CD4-positive, alpha-beta T cell treated with Interleukin-4 for 4 hours (primary cell): ENCODE data around the gene C3orf33.
"Not testable (repeated sequence)": the region's sequence is repeated elsewhere in the genome, so short reads cannot be mapped to it uniquely, and the experiment has no call there.

Experiments
- DNase-seq: peaks from one replicate; pipeline ENCODE4 v3.0.0-alpha.2; 2020

C3orf33 gene, protein sequence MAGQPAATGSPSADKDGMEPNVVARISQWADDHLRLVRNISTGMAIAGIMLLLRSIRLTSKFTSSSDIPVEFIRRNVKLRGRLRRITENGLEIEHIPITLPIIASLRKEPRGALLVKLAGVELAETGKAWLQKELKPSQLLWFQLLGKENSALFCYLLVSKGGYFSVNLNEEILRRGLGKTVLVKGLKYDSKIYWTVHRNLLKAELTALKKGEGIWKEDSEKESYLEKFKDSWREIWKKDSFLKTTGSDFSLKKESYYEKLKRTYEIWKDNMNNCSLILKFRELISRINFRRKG

DNA sequence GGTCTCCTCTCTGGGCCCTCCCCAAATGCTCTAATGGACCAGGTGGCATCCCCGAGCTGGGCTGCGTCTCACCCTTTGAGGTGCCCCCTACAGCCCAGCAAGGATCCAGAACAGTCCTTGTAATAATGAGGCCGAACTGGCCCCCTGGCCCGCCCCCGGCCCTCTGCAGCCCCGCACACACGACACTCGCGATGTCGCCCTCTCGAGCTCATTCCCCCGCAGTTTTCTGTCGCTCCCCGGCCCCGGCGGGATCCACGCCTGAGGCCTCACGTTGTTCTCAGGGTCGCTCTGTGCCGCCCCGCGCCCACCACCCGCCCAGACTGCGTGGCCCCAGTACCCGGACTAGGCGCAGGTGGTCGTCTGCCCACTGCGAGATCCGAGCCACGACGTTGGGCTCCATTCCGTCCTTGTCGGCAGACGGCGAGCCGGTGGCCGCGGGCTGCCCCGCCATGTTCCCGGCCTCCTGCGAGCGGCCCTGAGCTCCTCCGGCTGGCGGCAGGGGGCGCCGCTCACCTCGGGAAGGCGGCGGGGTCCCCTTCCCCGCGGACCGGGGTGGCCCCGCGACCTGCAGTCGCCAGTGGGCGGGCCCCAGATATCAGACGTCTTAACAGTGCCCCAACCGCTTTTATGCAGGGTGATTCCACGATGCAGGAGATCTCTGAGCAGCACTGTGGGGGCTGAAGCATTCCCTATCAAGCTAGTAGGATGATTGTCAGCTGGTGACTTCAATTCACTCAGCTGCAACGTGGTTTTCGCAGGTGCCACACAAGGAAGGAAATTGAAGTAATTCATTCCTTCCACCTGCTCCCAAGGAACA lies at the start of gene C3orf33:
TSS of gene C3orf33 (minus strand) at position 477 of the 817 bp plus-strand sequence. CDS start at position 451, 26 bp downstream.
- DNase-seq = peak; percentile 71

DNA sequence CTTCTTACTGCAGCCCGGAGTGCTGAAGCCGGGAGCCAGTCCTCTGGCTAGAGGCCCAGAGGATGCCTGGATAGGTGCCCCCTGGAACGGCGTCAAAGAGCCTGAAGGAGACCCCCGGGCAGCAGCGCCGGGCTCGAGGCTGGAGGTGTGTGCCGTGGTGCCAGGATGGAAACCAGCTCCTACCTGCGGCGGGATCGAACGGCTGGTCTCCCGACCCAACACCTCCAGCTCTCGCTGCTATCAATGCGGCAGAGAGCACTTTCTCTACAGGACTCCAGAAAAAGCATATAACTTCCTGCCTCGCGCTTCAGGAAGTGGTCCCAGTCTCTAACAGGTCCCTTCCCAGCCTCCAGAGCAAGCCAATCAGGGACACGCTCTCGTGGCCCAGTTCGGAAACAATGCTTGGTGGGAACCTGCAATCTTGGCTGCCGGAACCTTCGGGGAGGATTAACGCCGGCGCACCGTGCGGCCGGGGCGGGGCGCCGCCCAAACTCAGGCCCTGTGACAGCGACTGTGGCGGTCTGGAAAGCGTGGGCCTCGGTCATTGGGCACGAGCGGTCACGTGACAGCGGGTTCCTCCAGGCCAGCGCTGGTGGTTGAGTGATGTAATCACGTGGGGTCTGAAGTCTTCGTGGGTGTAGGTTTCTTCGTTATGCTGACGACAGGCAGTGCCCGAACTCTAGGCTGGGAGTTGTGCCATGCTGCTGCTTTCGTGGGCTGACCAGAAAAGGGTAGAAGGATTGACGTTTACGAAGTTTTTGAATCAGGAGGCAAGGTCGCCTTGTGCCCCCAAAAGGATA lies 48.3 kb upstream of the C3orf33 start, which contains the start of gene SLC33A1:
TSS of gene SLC33A1 (minus strand) at position 287 of the 800 bp plus-strand sequence. CDS start 430 bp downstream, outside the sequence.
- peak; percentile 99 for DNase-seq

DNA sequence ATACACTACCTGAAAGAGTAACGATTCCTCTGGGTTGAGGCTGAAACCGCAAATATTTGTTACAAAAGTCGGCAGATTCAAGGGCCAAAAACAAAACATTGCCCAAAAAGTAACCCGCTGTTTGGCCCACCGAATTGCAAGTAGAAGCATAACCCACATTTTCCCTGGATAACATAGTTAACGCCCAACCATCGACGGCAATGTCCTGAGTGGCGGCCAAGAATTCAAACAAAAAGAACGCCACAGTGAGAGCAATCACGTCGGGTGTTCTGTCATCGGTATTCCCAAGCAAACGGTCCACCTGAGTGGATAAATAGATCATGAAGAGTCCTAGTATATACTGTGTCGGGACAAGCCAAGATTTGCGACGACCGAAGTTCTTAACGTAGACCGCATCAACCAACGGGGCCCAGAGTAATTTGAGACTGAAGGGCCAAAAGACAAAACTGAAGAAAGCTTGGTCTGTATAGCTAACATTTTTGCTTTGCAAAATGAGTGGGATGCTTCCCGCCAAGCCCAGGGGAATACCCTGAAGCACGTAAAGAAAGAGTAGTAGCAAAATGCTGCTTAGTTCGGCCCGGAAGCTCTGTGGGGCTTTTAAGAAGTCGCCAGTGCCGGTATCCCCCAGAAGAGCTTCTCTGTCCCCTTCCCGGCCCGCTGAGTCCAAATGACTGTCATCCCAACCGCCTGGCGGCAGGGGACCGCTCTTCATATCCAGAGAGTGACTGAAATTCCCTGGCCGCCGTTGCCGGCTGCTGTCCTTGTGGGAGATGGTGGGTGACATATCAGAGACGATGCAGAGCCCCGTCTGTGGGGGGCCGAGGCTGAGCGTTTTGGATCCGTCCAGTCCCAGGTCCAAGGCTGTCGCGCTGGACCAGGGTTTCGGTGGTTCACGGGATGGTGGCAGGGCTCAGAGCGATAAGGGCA lies 47.4 kb upstream of the C3orf33 start:
- peak; percentile 14 for DNase-seq

DNA sequence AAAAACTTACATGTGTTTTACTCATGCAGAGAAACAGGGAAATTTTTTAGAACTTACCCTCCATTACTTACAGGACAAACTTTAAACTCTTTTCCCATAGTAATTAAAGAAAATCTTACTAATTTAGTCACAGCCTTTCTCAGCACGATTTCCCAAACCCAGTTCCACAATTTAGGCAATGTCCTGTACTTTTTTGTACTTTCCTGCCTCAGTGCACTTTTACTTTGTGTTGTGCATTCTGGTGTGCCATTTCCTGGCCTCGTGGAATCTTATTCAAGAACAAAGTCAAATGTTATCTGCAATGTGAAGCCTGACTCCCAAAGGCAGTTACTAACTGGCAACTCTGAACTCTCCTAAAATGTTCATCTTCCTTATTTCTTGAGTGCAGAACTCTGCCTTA lies 46.3 kb upstream of the C3orf33 start:
- no peak for DNase-seq

DNA sequence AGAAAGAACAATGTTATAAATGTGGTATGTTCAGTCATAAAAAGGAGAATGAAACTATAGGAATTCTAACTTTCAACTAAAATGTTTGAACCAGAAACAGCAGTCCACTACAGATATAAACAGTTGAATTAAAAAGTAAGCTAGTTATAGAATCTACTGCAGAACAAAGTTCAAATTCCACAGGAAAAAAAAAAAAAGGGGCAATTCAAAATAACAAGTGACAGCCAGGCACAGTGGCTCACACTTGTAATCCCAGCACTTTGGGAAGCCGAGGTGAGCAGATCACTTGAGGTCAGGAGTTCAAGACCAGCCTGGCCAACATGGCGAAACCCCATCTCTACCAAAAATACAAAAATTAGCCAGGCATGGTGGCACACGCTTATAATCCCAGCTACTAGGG lies 43.3 kb upstream of the C3orf33 start:
- DNase-seq = not testable (repeated sequence)

DNA sequence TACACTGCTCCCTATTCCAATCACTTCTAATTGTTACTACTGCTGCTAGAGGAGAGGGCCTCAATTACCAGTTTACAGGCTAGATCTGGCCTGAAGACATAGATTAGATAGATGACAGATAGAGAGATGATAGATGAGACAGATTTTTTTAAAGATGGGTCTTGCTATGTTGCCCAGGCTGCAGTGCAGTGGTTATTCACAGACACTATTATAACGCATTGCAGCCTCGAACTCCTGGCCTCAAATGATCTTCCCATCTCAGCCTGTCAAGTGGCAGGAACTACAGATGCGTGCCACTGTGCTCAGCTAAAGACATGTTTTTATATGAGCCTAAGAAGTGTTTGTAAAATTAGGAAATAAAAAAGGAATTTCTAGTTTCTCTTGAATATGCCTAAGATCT lies 41.9 kb upstream of the C3orf33 start:
- no peak for DNase-seq

DNA sequence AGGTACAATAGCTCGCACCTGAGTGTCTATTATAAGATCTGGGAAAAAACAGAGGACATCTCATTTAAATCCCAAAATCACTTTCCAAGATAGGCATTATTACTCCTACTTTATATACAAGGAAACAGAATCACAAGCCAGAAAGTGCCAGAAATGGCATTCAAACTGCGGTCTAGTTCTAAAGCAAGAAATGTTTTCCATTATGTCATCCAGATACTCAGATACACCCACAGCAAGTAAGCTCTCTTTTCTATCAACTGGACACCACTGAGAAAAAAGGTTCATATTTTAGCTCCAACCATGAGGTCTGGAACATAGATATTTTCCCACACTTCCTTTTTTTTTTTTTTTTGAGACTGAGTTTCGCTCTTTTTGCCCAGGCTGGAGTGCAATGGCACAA lies 40.0 kb upstream of the C3orf33 start:
- no peak for DNase-seq

DNA sequence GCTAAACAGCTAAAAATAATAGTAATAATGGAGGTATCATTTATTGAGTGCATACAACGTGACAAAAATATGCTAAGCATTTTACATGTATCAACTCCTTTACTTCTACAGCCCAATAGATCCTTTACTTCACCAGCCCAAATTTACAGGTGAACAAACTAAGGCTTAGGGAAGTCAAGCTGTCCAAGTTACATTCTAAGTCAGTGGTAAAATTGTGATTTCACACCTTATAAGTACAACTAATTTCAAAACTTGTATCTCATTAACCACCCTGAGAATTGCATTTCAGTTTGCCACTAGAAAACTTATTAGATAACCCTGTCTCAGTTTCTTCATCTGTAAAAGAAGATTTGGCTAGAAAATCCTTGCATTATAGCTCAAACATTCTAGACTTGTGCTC lies 37.5 kb upstream of the C3orf33 start:
- no peak for DNase-seq

DNA sequence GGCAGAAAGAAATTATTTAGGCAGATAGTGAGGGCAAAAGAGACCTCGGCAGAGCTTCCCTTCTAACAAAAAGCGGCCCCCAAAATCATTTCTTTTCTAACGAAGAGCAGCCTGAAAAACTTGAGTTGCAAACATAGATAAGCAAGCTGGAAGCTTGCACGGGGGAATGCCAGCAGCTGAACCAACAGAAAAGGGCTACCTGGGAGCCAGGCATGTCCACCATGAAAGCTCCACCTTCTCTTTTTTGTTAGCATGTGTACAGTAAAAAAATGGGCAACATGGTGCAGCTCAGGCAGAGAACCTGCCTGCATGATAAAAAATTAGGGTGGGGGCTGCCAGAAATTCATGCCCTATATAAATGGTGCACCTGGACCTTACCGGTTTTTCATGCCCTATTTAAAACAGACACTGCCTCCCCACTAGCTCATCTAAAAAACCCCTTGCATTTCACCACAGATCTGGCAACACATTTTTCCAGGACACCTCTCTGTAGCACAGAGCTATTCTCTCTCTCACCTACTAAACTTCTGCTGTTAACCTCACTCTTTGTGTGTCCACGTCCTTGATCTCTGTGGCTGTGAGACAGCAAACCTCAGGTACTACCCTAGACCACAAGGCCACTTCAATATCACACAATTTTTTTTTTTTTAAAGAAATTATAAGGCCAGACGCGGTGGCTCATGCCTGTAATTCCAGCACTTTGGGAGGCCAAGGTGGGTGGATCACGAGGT lies 29.4 kb upstream of the C3orf33 start:
- DNase-seq = no peak

DNA sequence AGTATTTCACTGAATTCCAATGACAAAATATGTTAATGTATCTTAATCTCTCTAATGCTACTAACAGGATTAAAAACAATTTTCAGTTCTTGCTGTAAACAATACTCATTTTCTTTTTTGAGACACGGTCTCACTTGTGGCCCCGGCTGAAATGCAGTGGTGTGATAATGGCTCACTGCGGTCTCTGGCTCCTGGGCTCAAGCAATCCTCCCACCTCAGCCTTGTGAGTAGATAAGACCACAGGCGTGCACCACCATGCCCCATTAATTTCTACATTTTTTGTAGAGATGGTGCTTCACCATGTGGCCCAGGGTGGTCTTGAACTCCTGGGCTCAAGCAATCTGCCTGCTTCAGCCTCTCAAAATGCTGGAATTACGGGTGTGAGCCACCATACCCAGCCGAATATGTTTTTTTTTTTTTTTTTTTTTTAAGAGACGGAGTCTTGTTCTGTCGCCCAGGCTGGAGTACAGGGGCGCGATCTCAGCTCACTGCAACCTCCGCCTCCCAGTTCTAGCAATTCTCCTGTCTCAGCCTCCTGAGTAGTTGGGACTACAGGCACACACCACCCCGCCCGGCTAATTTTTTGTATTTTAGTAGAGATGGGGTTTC lies 22.5 kb upstream of the C3orf33 start:
- not testable (repeated sequence) for DNase-seq

DNA sequence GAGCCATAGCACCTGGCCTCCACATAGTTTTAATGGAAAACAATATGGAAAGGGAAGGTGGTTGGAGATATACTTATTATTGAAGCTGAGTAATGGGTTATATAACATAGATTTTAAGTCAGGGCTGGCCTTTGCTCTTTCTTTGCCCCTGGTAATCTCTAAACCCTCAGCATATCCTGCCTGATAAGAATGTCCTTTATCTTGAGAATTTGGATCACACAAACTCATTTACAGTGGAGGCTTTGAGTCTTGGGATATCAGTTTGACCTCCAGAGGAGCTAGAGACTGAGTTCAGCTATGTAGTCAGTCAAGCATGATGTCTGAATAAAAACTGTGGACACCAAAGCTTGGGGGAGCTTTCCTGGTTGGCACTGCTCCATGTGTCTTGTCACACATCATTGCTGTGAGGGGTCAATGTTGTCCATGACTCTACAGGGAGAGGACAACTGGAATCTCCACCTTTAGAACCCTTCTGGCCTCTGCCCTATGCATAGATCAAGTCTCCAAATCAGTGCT lies 9.0 kb upstream of the C3orf33 start:
- no peak for DNase-seq

DNA sequence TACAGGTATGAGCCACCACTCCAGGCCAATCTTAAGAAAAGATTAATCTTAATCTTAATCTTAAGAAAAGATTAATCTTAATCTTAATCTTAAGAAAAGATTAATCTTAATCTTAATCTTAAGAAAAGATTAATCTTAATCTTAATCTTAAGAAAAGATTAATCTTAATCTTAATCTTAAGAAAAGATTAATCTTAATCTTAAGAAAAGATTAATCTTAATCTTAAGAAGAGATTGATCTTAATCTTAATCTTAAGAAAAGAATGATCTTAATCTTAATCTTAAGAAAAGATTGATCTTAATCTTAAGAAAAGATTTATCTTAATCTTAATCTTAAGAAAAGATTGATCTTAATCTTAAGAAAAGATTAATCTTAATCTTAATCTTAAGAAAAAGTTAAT lies 7.1 kb upstream of the C3orf33 start:
- not testable (repeated sequence) for DNase-seq

DNA sequence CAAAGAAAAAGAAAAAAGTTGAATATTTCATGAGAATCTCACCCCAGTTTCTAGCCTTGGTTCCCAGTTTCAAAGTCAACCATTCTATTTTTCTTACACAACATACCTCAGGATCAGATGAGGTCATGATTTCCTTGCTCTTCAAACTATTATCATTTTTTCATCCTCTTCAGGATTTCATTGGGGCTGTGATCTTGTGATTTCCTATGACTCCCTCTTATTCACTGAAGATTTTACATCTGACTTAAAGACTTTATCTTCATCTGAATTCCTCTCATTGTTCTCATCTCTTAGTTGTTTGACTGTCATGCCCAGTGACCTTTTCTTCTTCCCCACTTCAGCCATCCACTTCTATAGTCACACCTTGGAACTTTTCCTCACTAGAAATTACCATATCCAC lies 3.1 kb upstream of the C3orf33 start:
- no peak for DNase-seq

DNA sequence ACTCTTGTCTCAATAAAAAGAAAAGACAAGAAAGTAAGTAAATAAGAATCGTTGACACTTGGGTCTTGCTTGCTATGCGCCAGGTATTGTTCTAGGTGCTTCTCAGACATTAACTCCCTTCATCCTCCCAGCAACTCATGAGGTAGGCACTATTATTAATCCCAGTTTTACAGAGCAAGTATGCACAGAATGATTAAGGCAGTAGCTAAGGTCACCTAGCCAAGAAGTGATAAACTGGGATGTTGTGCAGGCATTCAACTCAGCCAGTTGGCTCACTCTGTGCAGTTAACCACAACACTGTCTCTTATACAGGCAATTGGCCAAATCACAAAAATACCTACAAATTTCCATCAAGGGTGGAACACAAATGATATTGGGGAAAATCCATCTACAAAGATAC lies 1.7 kb upstream of the C3orf33 start:
- no peak for DNase-seq

DNA sequence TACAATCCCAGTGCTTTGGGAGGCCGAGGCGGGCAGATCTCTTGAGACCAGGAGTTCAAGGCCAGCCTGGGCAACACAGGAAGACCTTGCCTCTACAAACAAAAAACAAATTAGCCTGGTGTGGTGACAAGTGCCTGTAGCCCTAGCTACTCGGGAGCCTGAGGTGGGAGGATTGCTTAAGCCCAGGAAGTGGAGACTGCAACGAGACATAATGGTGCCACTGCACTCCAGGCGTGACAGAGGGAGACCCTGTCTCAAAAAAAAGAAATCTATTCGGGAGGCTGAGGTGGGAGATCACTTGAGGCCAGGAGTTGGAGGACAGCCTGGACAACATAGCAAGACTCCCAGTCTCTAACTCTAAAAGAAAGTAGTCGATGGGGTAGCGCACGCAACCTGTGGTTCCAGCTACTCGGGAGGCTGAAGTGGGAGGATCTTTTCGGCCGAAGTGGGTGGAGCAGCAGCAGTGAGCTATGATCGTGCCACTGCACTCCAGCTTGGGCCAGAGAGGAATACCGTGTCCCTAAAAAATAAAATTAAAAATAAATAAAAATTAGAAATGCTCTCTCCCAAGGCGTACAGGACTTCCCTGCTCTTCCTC lies 775 bp downstream of the C3orf33 start:
- peak; percentile 15 for DNase-seq

DNA sequence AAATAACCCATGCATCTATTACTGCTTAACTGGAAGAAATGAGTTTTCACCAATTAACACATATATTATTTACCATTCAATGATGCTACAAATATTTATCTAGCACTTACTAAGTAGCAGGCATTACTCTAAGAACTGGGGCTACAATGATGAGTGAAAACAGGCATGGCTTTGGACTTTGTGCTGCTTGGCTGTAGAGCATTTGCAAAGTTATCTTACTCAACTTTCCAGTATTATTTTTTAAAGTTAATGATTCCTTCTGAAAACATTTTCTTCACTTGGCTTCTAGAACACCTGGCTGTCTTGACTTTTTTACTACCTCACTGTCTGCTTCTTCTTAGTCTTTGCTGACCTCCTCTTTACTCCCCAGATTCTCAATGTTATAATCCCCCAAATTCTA lies 1.8 kb downstream of the C3orf33 start:
- DNase-seq = no peak

DNA sequence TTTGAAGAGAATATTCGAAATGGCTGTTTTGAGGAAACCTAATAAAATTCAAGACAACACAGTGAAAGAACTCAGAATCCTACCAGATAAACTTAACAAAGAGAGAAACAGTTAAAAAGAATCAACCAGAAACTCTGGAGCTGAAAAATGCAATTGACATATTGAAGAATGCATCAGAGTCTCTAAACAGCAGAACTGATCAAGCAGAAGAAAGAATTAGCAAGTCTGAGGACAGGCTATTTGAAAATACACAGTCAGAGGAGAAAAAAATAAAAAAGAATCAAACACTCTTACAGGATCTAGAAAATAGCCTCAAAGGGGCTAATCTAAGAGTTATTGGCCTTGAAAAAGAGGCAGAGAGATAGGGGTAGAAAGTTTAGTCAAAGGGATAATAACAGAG lies 13.5 kb downstream of the C3orf33 start:
- DNase-seq = no peak

DNA sequence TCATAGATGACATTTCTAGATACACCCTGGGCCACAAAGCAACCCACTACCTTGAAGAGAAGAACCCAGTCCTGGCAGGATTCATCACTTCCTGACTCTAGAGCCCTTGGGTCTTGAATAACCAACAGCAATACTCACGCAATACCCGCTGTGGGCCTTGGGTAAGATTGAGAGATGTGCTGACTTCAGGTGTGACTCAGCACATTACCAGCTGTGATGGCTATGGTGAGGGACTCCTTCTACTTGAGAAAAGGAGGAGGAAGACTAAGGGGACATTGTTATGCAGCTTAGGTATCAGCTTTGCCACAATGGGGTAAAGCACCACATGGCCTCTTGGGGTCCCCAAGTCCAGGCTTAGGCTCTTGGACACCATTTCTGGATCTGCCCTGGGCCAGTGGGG lies 14.9 kb downstream of the C3orf33 start:
- no peak for DNase-seq

DNA sequence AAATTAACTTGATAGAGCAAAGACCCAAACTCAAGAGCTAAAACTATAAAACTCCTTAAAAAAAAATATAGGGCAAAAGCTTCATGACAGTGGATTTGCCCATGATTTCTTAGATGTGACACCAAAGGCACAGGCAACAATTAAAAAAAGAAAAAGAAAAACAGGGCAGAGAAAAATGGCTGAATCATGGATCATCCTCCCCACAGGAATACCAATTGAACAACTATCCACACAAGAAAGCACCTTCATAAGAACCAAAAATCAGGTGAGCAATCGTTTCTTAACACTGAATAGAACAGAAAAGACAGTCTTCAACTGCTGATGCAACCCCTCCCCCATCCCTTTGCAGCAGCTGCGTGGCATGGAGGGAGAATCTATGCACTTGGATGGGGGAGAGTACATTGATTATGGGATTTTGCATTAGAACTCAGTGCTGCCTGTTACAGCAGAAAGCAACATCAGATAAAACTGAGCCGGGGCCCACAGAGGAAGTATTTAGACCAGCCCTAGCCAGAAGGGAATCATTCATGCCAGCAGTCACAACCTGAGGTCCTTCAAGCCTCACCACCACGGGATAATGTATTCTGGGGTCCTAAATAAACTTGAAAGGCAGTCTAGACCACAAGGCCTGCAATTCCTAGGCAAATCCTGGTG lies 15.7 kb downstream of the C3orf33 start:
- no peak for DNase-seq
